ENCODE results near the gene ZNF219. TPM values are rescaled to one million over a fixed set of nuclear protein-coding genes. Genes with fewer than 3 reads are reported as not detected.
A peak's percentile ranks its signal among the peaks of the same experiment; 100 is the strongest.

The ZNF219 gene
- total and polyA plus RNA-seq, 10 of the 15 experiments (the other 5 are each of a cell fraction or from before 2014, with no cell fraction given) = 0.16 to 6.4 (median 1.9) TPM

DNA sequence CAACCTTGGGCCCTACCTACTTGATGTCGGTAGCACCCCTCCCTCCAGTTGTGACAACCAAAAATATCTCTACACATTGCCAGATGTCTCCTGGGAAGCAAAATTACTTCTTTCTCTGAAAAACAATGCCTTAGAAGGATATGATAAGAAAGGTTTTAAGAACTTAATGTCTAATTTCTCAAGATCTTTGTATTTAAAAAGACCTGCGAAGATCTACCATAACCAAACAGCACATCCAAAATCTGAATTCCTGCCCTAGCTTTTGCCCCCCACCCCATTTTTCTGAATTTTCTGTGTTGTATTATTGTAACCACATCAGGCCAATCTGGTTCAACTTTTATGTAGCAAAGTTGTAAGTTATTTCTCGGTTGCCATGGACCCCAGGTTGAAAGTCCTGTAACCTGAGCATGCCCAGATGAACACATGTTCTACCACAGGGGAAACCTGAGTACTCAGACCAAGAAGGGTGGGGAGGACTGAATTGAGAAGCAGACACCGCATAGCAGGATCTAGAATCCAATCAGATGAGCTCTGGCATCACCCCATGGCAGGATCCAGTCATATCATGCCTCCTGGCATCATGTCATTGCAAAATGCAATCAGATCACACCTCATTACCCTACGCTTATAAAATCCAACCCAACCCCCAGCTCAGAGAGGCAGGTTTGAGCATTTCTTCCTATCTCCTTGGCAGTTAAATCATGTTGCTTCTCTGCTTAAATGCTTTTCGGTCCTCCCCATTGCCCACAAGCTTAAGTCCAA lies 11.1 kb upstream of the ZNF219 start (continued):
- no peak for TF ChIP-seq YY1 (IDR thresholded peaks at IDR 0.05; ENCODE audit: low read depth, low read length)
- TF ChIP-seq IKZF2 (IDR thresholded peaks at IDR 0.05) = no peak
- no peak for TF ChIP-seq KLF5 (IDR thresholded peaks at IDR 0.05; ENCODE audit: partially characterized antibody)
- TF ChIP-seq TAF1 (IDR thresholded peaks at IDR 0.05; ENCODE audit: borderline replicate concordance, low read depth, low read length) = no peak
- TF ChIP-seq, protein P1, sequence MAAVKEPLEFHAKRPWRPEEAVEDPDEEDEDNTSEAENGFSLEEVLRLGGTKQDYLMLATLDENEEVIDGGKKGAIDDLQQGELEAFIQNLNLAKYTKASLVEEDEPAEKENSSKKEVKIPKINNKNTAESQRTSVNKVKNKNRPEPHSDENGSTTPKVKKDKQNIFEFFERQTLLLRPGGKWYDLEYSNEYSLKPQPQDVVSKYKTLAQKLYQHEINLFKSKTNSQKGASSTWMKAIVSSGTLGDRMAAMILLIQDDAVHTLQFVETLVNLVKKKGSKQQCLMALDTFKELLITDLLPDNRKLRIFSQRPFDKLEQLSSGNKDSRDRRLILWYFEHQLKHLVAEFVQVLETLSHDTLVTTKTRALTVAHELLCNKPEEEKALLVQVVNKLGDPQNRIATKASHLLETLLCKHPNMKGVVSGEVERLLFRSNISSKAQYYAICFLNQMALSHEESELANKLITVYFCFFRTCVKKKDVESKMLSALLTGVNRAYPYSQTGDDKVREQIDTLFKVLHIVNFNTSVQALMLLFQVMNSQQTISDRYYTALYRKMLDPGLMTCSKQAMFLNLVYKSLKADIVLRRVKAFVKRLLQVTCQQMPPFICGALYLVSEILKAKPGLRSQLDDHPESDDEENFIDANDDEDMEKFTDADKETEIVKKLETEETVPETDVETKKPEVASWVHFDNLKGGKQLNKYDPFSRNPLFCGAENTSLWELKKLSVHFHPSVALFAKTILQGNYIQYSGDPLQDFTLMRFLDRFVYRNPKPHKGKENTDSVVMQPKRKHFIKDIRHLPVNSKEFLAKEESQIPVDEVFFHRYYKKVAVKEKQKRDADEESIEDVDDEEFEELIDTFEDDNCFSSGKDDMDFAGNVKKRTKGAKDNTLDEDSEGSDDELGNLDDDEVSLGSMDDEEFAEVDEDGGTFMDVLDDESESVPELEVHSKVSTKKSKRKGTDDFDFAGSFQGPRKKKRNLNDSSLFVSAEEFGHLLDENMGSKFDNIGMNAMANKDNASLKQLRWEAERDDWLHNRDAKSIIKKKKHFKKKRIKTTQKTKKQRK (IDR thresholded peaks at IDR 0.05; ENCODE audit: low read depth, low read length) = no peak
- no peak for TF ChIP-seq STAT1 (conservative IDR thresholded peaks at IDR 0.05)
- TF ChIP-seq KDM1A (IDR thresholded peaks at IDR 0.05; ENCODE audit: borderline replicate concordance) = no peak
- TF ChIP-seq FOXK2 (IDR thresholded peaks at IDR 0.05) = no peak
- TF ChIP-seq FOXM1 (IDR thresholded peaks at IDR 0.05; ENCODE audit: low read depth, low read length) = peak; percentile 66; the same call in 1 of the 2 replicates
- TF ChIP-seq ESRRA (IDR thresholded peaks at IDR 0.05; ENCODE audit: low read length) = no peak
- no peak for TF ChIP-seq KAT2A (conservative IDR thresholded peaks at IDR 0.05; ENCODE audit: control insufficient read depth, low read depth, low read length)
- peak; percentile 73 for TF ChIP-seq EED (IDR thresholded peaks at IDR 0.05; ENCODE audit: low read depth)
- TF ChIP-seq, protein P2, sequence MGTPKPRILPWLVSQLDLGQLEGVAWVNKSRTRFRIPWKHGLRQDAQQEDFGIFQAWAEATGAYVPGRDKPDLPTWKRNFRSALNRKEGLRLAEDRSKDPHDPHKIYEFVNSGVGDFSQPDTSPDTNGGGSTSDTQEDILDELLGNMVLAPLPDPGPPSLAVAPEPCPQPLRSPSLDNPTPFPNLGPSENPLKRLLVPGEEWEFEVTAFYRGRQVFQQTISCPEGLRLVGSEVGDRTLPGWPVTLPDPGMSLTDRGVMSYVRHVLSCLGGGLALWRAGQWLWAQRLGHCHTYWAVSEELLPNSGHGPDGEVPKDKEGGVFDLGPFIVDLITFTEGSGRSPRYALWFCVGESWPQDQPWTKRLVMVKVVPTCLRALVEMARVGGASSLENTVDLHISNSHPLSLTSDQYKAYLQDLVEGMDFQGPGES (IDR thresholded peaks at IDR 0.05) = no peak
- TF ChIP-seq, protein P3, sequence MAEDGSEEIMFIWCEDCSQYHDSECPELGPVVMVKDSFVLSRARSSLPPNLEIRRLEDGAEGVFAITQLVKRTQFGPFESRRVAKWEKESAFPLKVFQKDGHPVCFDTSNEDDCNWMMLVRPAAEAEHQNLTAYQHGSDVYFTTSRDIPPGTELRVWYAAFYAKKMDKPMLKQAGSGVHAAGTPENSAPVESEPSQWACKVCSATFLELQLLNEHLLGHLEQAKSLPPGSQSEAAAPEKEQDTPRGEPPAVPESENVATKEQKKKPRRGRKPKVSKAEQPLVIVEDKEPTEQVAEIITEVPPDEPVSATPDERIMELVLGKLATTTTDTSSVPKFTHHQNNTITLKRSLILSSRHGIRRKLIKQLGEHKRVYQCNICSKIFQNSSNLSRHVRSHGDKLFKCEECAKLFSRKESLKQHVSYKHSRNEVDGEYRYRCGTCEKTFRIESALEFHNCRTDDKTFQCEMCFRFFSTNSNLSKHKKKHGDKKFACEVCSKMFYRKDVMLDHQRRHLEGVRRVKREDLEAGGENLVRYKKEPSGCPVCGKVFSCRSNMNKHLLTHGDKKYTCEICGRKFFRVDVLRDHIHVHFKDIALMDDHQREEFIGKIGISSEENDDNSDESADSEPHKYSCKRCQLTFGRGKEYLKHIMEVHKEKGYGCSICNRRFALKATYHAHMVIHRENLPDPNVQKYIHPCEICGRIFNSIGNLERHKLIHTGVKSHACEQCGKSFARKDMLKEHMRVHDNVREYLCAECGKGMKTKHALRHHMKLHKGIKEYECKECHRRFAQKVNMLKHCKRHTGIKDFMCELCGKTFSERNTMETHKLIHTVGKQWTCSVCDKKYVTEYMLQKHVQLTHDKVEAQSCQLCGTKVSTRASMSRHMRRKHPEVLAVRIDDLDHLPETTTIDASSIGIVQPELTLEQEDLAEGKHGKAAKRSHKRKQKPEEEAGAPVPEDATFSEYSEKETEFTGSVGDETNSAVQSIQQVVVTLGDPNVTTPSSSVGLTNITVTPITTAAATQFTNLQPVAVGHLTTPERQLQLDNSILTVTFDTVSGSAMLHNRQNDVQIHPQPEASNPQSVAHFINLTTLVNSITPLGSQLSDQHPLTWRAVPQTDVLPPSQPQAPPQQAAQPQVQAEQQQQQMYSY (CRISPR knock-in tag; IDR thresholded peaks at IDR 0.05) = no peak
- TF ChIP-seq MXI1 (IDR thresholded peaks at IDR 0.05; ENCODE audit: low read depth, low read length) = no peak
- 0 out of 2 replicates have a peak, but pooled peaks have one; percentile 46 for TF ChIP-seq POLR2AphosphoS5 (IDR thresholded peaks at IDR 0.05; ENCODE audit: low read length)
- no peak for TF ChIP-seq EGR1 (IDR thresholded peaks at IDR 0.05; ENCODE audit: borderline replicate concordance in 1 of 2, low read depth in 2 of 2, low read length in 2 of 2)
- TF ChIP-seq RAD51 (IDR thresholded peaks at IDR 0.05) = no peak
- TF ChIP-seq GATAD2B (conservative IDR thresholded peaks at IDR 0.05; ENCODE audit: low read depth) = no peak
- TF ChIP-seq ATF7 (IDR thresholded peaks at IDR 0.05; ENCODE audit: low read depth) = no peak
- TF ChIP-seq ZNF207 (IDR thresholded peaks at IDR 0.05; ENCODE audit: borderline replicate concordance) = no peak
- peak; percentile 74; the same call in 1 of the 2 replicates for TF ChIP-seq SREBF1 (IDR thresholded peaks at IDR 0.05; ENCODE audit: low read length)
